ENCODE data around the gene NUP98. TPM values are rescaled to one million over a fixed set of nuclear protein-coding genes. Genes with fewer than 3 reads are reported as not detected.
"Not testable (repeated sequence)": the region's sequence is repeated elsewhere in the genome, so short reads cannot be mapped to it uniquely, and the experiment has no call there.

The NUP98 gene
- total and polyA plus RNA-seq, 11 donors = 13.2 to 77.9 (median 45.3) TPM

DNA sequence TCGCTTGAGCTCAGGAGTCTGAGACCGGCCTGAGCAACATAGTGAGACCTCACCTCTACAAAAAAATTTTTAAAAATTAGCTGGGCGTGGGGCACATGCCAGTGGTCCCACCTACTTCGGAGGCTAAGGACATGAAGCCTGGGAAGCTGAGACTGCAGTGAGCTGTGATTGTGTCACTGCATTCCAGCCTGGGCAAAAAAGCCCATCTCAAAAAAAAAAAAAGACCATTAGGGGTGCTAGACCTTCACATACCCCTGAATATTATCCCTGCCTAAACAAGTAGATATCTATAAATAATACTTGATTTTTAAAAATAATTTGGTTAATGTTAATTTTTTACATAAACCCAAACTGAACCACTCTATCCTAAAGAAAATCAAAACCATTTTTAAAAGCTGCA, 24.2 kb downstream of the NUP98 start:
- Histone ChIP-seq H3K27ac (no peak overlapping the region), H3K4me1 (peaks cover 0 to 4% (median 0%) of the 10 kb centered on the region in 12 donors), H3K9me3 (no peaks in the 10 kb centered on the region), H3K27me3 (no peaks in the 10 kb centered on the region), H3K36me3 (peaks cover 0 to 100% (median 99%) of the 10 kb centered on the region in 9 donors), H3K4me3 (no peak overlapping the region)
- DNase-seq (no peak), ATAC-seq (no peak)
- no peak for TF ChIP-seq POLR2A (IDR thresholded peaks at IDR 0.05)
- TF ChIP-seq, protein P1, sequence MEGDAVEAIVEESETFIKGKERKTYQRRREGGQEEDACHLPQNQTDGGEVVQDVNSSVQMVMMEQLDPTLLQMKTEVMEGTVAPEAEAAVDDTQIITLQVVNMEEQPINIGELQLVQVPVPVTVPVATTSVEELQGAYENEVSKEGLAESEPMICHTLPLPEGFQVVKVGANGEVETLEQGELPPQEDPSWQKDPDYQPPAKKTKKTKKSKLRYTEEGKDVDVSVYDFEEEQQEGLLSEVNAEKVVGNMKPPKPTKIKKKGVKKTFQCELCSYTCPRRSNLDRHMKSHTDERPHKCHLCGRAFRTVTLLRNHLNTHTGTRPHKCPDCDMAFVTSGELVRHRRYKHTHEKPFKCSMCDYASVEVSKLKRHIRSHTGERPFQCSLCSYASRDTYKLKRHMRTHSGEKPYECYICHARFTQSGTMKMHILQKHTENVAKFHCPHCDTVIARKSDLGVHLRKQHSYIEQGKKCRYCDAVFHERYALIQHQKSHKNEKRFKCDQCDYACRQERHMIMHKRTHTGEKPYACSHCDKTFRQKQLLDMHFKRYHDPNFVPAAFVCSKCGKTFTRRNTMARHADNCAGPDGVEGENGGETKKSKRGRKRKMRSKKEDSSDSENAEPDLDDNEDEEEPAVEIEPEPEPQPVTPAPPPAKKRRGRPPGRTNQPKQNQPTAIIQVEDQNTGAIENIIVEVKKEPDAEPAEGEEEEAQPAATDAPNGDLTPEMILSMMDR (IDR thresholded peaks at IDR 0.05) = no peak
- intact Hi-C loops (cut with DNase I) = no loop called here
- 87 to 95% (median 92%) methylated on average over 4 of the region's 4 CpGs for WGBS, 4 donors

DNA sequence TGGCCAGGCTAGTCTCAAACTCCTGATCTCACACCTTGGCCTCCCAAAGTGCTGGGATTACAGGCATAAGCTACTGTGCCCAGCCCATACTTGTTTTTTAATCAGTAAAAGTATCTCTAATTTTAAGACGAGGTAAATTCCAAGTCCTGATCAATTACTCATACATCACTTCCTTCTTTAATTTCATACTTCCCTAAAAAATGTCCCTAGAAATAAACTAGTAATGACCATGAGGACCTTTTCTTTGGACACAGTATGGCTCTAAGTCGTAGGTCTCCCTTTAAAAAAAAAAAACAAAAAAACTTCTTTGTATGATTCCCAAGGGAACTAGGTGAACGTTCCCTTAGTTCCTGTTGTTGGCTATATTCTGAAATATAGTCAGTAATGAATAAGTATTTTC, 29.8 kb downstream of the NUP98 start:
- no peaks in the 10 kb centered on the region for H3K4me1 ChIP-seq
- no peak for ATAC-seq
- no peak overlapping the region for H3K27ac ChIP-seq
- WGBS, 4 donors = 69 to 81% (median 75%) methylated on average over 3 of the region's 3 CpGs
- peaks cover 0 to 100% (median 99%) of the 10 kb centered on the region in 9 donors for H3K36me3 ChIP-seq
- intact Hi-C loops (cut with DNase I) = no loop called here
- no peak overlapping the region for H3K4me3 ChIP-seq
- H3K27me3 ChIP-seq = no peaks in the 10 kb centered on the region
- TF ChIP-seq, protein P1 (IDR thresholded peaks at IDR 0.05) = no peak
- DNase-seq = no peak
- H3K9me3 ChIP-seq = no peaks in the 10 kb centered on the region

DNA sequence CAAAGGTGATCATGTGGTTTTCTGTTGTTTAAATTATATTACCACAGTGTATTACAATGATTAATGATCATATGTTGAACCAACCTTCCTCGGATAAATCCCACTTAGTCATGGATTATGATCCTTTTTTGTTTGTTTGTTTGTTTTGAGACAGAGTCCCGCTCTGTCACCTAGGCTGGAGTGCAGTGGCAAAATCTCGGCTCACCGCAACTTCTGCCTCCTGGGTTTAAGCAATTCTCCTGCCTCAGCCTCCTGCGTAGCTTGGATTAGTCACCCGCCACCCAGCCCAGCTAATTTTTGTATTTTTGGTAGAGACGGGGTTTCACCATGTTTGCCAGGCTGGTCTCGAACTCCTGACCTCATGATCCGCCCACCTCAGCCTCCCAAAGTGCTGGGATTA, 30.5 kb downstream of the NUP98 start:
- intact Hi-C loops (cut with DNase I); DNase-seq; H3K4me3 ChIP-seq; ATAC-seq; H3K4me1 ChIP-seq; H3K27ac ChIP-seq; H3K27me3 ChIP-seq; H3K9me3 ChIP-seq: not testable (repeated sequence)
- WGBS, 4 donors = 95 to 97% (median 97%) methylated on average over 9 of the region's 9 CpGs
- peaks cover 0 to 100% (median 100%) of the 10 kb centered on the region in 9 donors for H3K36me3 ChIP-seq

DNA sequence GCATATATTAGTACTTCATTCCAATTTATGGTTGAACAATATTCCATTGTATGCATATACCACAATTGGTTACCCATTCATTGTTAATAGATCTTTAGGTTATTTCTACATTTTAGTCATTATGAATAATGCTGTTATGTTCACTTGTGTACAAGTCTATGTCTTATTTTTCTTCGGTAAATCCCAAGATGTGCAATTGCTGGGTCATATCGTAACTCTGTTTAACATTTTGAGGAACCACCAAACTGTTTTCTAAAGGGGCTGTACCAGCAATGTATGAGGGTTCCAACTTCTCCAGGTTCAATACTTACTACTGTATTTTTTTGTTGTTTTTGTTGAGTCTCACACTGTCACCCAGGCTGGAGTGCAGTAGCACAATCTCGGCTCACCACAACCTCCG, 33.1 kb downstream of the NUP98 start:
- no peak for TF ChIP-seq POLR2A (IDR thresholded peaks at IDR 0.05)
- no peaks in the 10 kb centered on the region for H3K27me3 ChIP-seq
- ATAC-seq (no peak), DNase-seq (no peak)
- H3K9me3 ChIP-seq = no peaks in the 10 kb centered on the region
- no peaks in the 10 kb centered on the region for H3K4me1 ChIP-seq
- H3K36me3 ChIP-seq = peaks cover 0 to 100% (median 100%) of the 10 kb centered on the region in 9 donors
- WGBS, 4 donors = 96 to 99% (median 98%) methylated on average over 4 of the region's 4 CpGs
- intact Hi-C loops (cut with DNase I) = loop anchor here in 1 of 10 donors (5.0 kb wide), 1 partner anchor 37 kb away; no protein-coding TSS in a partner anchor
- no peak overlapping the region for H3K4me3 ChIP-seq
- H3K27ac ChIP-seq = no peak overlapping the region

DNA sequence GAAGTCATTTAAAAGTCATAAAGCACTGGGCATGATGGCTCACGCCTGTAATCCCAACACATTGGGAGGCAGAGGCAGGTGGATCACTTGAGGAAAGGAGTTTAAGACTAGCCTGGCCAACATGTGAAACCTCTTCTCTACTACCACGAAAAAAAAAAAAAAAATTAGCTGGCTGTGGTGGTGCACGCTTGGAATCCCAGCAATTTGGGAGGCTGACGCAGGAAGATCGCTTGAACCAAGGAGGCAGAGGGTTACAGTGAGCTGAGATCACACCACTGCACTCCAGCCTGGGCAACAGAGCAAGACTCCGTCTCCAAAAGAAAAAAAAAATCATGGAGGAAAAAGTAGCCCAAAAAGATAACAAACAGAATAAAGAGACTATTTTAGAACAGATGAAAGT, 42.2 kb downstream of the NUP98 start:
- no peak for ATAC-seq
- no peak overlapping the region for H3K4me3 ChIP-seq
- DNase-seq = no peak
- 93 to 95% (median 94%) methylated on average over 6 of the region's 6 CpGs for WGBS, 4 donors
- TF ChIP-seq POLR2A (IDR thresholded peaks at IDR 0.05) = no peak
- TF ChIP-seq, protein P1 (IDR thresholded peaks at IDR 0.05) = no peak
- intact Hi-C loops (cut with DNase I) = no loop called here
- no peaks in the 10 kb centered on the region for H3K4me1 ChIP-seq
- no peak overlapping the region for H3K27ac ChIP-seq
- no peaks in the 10 kb centered on the region for H3K9me3 ChIP-seq
- H3K36me3 ChIP-seq = peaks cover 2 to 100% (median 98%) of the 10 kb centered on the region in 9 donors
- no peaks in the 10 kb centered on the region for H3K27me3 ChIP-seq

Data from heart left ventricle (tissue), 16 donors.